ENCODE measurements around the gene WDR86. TPM values are rescaled to one million over a fixed set of nuclear protein-coding genes. Genes with fewer than 3 reads are reported as not detected.

The WDR86 gene
- total and polyA plus RNA-seq, 2 of the 4 experiments (the other 2 are of a cell fraction), result not detected

DNA sequence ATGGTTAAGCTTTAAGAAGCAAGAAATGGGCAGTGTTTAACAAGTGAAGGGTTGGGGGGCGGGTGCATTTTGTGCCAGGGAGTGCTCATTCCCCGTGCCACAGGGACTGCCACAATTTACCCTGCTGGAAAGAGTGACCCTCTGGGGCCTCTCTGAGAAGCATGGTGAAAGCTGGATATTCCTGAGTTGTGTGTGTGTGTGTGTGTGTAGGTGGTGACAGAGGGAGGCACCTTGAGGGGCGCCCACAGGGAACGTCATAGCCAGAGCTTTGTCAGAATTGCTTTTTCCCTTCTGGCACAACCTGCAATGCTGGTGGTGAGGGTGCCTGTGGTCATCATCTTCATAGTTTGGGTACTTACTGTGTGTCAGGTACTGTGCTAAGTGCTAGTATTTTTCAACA, 2.5 kb upstream of the WDR86 start:
- H4K20me1 ChIP-seq (ENCODE audit: insufficient read depth, low read length), result no peaks in the 10 kb centered on the region
- no peak overlapping the region for H3K4ac ChIP-seq (ENCODE audit: low read depth, low read length)
- no peaks in the 10 kb centered on the region; the same call in 1 of the 2 replicates for H3K4me1 ChIP-seq (ENCODE audit: control insufficient read depth, insufficient read depth, low read length)
- H3K27ac ChIP-seq (ENCODE audit: insufficient read depth, low read length), result no peak overlapping the region
- H3K4me2 ChIP-seq (ENCODE audit: low read depth, low read length), result no peak overlapping the region
- H2BK15ac ChIP-seq (ENCODE audit: low read depth, low read length), result no peak overlapping the region
- H3K27me3 ChIP-seq (ENCODE audit: control insufficient read depth, insufficient read depth, low read length), result peaks cover 70% of the 10 kb centered on the region
- H2BK5ac ChIP-seq (ENCODE audit: low read depth, low read length, poor library complexity, severe bottlenecking), result no peak overlapping the region
- no peaks in the 10 kb centered on the region; the same call in 1 of the 2 replicates for H3K9me3 ChIP-seq (ENCODE audit: control insufficient read depth, insufficient read depth, low read length)
- no peak overlapping the region for H2AFZ ChIP-seq (replicated peaks; ENCODE audit: low read length, poor library complexity)
- 0 out of 2 replicates have a peak, but pooled peaks cover 3% of the 10 kb centered on the region for H3K9me1 ChIP-seq (ENCODE audit: insufficient read depth, low read length)
- H3K4me3 ChIP-seq (ENCODE audit: insufficient read depth, low read depth, low read length), result no peak overlapping the region
- dilution Hi-C loops (cut with HindIII; ENCODE audit: low sequenced_read_pairs, unreplicated experiment), result no loop called here
- no peak overlapping the region for H4K5ac ChIP-seq (ENCODE audit: low read depth, low read length)
- CTCF ChIA-PET, result no interaction called here
- H3K56ac ChIP-seq (ENCODE audit: extremely low read depth, insufficient read depth, low read length), result no peak overlapping the region
- no peaks in the 10 kb centered on the region for H3K36me3 ChIP-seq (ENCODE audit: control insufficient read depth, insufficient read depth, low read length)
- TF ChIP-seq CHD1 (IDR thresholded peaks at IDR 0.05; ENCODE audit: low read depth, low read length), result no peak
- TF ChIP-seq BHLHE40 (IDR thresholded peaks at IDR 0.05; ENCODE audit: low read depth, low read length), result no peak
- no peak for TF ChIP-seq MAFK (IDR thresholded peaks at IDR 0.05; ENCODE audit: low read depth, low read length)
- TF ChIP-seq FOS (IDR thresholded peaks at IDR 0.05; ENCODE audit: low read depth, low read length), result no peak
- TF ChIP-seq, protein P1, sequence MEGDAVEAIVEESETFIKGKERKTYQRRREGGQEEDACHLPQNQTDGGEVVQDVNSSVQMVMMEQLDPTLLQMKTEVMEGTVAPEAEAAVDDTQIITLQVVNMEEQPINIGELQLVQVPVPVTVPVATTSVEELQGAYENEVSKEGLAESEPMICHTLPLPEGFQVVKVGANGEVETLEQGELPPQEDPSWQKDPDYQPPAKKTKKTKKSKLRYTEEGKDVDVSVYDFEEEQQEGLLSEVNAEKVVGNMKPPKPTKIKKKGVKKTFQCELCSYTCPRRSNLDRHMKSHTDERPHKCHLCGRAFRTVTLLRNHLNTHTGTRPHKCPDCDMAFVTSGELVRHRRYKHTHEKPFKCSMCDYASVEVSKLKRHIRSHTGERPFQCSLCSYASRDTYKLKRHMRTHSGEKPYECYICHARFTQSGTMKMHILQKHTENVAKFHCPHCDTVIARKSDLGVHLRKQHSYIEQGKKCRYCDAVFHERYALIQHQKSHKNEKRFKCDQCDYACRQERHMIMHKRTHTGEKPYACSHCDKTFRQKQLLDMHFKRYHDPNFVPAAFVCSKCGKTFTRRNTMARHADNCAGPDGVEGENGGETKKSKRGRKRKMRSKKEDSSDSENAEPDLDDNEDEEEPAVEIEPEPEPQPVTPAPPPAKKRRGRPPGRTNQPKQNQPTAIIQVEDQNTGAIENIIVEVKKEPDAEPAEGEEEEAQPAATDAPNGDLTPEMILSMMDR (conservative IDR thresholded peaks at IDR 0.05; ENCODE audit: low read depth, low read length), result no peak
- TF ChIP-seq POLR2A (IDR thresholded peaks at IDR 0.05; ENCODE audit: low read depth, low read length), result no peak
- no peak for TF ChIP-seq RCOR1 (IDR thresholded peaks at IDR 0.05; ENCODE audit: insufficient replicate concordance, low read length)
- TF ChIP-seq, protein P2, sequence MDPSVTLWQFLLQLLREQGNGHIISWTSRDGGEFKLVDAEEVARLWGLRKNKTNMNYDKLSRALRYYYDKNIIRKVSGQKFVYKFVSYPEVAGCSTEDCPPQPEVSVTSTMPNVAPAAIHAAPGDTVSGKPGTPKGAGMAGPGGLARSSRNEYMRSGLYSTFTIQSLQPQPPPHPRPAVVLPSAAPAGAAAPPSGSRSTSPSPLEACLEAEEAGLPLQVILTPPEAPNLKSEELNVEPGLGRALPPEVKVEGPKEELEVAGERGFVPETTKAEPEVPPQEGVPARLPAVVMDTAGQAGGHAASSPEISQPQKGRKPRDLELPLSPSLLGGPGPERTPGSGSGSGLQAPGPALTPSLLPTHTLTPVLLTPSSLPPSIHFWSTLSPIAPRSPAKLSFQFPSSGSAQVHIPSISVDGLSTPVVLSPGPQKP (IDR thresholded peaks at IDR 0.05; ENCODE audit: borderline replicate concordance, low read depth, low read length), result no peak
- TF ChIP-seq, protein P3, sequence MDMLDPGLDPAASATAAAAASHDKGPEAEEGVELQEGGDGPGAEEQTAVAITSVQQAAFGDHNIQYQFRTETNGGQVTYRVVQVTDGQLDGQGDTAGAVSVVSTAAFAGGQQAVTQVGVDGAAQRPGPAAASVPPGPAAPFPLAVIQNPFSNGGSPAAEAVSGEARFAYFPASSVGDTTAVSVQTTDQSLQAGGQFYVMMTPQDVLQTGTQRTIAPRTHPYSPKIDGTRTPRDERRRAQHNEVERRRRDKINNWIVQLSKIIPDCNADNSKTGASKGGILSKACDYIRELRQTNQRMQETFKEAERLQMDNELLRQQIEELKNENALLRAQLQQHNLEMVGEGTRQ (IDR thresholded peaks at IDR 0.05; ENCODE audit: low read depth, low read length), result no peak
- TF ChIP-seq CEBPB (IDR thresholded peaks at IDR 0.05; ENCODE audit: low read depth, low read length), result no peak
- TF ChIP-seq RFX5 (IDR thresholded peaks at IDR 0.05; ENCODE audit: low read depth, low read length), result no peak
- no peak for TF ChIP-seq SMC3 (IDR thresholded peaks at IDR 0.05; ENCODE audit: low read depth, low read length)
- no peak for TF ChIP-seq MXI1 (IDR thresholded peaks at IDR 0.05; ENCODE audit: borderline replicate concordance, low read depth, low read length)
- TF ChIP-seq NFE2L2 (IDR thresholded peaks at IDR 0.05; ENCODE audit: low read depth, low read length), result no peak
- TF ChIP-seq RAD21 (IDR thresholded peaks at IDR 0.05; ENCODE audit: low read length), result no peak
- no peak for TF ChIP-seq MAZ (IDR thresholded peaks at IDR 0.05; ENCODE audit: borderline replicate concordance, low read depth, low read length)
- no peak overlapping the region for H3K23ac ChIP-seq (ENCODE audit: low read depth, low read length)
- H3K14ac ChIP-seq (replicated peaks; ENCODE audit: low read depth, low read length), result no peak overlapping the region
- intact Hi-C loops (cut with micrococcal nuclease), result no loop called here
- ATAC-seq (ENCODE audit: low read depth) (no peak), DNase-seq (no peak)
- no peak overlapping the region for H2AK9ac ChIP-seq (replicated peaks; ENCODE audit: low read depth, low read length, poor library complexity)
- WGBS, 2 experiments (ENCODE audit: extremely low coverage in 2 of 2, insufficient read length in 1 of 2), result no CpG with 5 or more reads among the region's 4 CpGs
- POLR2A ChIA-PET (ENCODE audit: unreplicated experiment), result interaction anchor here (0.7 kb wide), 2 partner anchors 10 to 31 kb away, joined by 5 read pairs; no protein-coding TSS in a partner anchor
- no TSS peak for BruUV-seq (replicated peaks)
- in situ Hi-C loops (cut with MboI; ENCODE audit: low sequenced_read_pairs), result no loop called here
- H3K9ac ChIP-seq (ENCODE audit: low read depth, low read length), result no peak overlapping the region
- H2BK20ac ChIP-seq (ENCODE audit: low read depth, low read length), result no peak overlapping the region
- H3K79me1 ChIP-seq (ENCODE audit: low read depth in 1 of 2, low read length in 2 of 2), result no peaks in the 10 kb centered on the region
- H3K18ac ChIP-seq (ENCODE audit: low read depth, low read length), result no peak overlapping the region
- H4K8ac ChIP-seq (ENCODE audit: low read depth in 2 of 2, low read length in 2 of 2), result no peak overlapping the region
- H2AK5ac ChIP-seq (ENCODE audit: low read depth, low read length), result no peak overlapping the region
- no peak overlapping the region for H2BK120ac ChIP-seq (ENCODE audit: low read depth, low read length)
- no peak overlapping the region for H4K91ac ChIP-seq (ENCODE audit: insufficient read depth, low read depth, low read length)
